ENCODE results near the gene STAT1. TPM values are rescaled to one million over a fixed set of nuclear protein-coding genes. Genes with fewer than 3 reads are reported as not detected.

STAT1 gene
- total RNA-seq, 4 donors from 2014 or later, result 46.5 to 108 (median 67.2) TPM

DNA sequence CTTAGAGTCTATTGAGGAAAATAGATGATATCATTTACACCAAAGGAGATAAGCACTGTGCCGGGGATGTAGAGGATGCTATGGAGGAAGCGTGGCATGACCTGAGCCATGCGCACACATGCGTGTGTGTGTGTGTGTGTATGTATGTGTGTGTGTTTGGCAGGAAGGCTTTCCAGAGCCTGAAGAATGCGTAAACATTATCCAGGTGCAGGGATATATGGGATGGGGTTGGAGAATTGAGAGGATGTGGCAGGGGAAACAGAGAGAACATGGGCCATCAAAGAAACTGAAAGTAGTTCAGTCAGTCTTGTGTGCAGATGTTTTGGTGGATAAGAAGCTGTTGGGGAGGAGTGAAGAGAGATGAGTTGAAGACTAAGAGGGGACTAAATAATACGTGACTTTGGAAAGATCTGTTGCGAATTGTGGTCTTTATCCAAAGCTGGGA is 9.3 kb upstream of the STAT1 start:
- Histone ChIP-seq H3K36me3 (no peaks in the 10 kb centered on the region), H3K27me3 (no peaks in the 10 kb centered on the region), H3K27ac (peak overlapping the region in 3 of 4 donors; percentile 5 to 50 (median 17)), H3K9me3 (no peaks in the 10 kb centered on the region), H3K4me1 (peaks cover 0 to 9% (median 0%) of the 10 kb centered on the region in 4 donors), H3K4me3 (peak overlapping the region in 1 of 4 donors; percentile 17)
- TF ChIP-seq, protein P1, sequence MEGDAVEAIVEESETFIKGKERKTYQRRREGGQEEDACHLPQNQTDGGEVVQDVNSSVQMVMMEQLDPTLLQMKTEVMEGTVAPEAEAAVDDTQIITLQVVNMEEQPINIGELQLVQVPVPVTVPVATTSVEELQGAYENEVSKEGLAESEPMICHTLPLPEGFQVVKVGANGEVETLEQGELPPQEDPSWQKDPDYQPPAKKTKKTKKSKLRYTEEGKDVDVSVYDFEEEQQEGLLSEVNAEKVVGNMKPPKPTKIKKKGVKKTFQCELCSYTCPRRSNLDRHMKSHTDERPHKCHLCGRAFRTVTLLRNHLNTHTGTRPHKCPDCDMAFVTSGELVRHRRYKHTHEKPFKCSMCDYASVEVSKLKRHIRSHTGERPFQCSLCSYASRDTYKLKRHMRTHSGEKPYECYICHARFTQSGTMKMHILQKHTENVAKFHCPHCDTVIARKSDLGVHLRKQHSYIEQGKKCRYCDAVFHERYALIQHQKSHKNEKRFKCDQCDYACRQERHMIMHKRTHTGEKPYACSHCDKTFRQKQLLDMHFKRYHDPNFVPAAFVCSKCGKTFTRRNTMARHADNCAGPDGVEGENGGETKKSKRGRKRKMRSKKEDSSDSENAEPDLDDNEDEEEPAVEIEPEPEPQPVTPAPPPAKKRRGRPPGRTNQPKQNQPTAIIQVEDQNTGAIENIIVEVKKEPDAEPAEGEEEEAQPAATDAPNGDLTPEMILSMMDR (IDR thresholded peaks at IDR 0.05), result no peak
- DNase-seq, result no peak

DNA sequence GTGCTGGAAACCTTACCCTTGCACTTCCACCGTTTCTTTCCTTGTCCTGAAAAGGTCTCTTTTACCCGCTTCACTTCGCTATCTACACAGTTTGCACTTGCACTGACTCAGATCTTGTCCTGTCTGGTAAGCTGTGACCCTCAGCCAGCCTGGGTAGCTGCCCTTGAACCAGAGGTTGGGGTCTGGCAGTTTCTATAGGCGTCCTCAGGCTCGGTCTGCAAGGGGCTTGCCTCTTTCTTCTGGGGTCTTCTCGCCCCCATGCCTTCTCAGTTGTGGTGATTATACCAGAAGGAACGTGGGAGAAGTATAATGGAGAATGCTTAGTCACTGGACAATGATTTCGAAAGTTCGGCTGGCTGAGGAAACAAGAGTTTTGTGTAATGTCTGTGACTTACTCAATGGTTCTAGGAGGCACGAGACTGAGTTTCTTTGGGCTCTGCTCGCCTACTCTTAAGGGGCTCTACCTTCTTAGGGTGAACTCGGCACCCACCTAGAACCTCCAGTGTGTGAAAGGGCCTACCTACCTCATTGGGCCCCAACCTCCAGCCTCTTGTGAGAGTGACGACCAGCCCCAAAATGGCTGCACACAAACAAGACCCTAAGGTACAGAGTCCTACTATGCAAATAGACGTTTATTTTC is 6.9 kb upstream of the STAT1 start:
- Histone ChIP-seq H3K27ac (peak overlapping the region; percentile 84 to 92 (median 88)), H3K27me3 (no peaks in the 10 kb centered on the region), H3K4me1 (peaks cover 0 to 9% (median 0%) of the 10 kb centered on the region in 4 donors), H3K4me3 (peak overlapping the region; percentile 64 to 75 (median 66)), H3K36me3 (no peaks in the 10 kb centered on the region), H3K9me3 (no peaks in the 10 kb centered on the region)
- TF ChIP-seq, protein P1 (IDR thresholded peaks at IDR 0.05), result no peak
- no peak for TF ChIP-seq POLR2A (IDR thresholded peaks at IDR 0.05)
- DNase-seq, result peak in 2 of 3 donors; percentile 23 to 61

DNA sequence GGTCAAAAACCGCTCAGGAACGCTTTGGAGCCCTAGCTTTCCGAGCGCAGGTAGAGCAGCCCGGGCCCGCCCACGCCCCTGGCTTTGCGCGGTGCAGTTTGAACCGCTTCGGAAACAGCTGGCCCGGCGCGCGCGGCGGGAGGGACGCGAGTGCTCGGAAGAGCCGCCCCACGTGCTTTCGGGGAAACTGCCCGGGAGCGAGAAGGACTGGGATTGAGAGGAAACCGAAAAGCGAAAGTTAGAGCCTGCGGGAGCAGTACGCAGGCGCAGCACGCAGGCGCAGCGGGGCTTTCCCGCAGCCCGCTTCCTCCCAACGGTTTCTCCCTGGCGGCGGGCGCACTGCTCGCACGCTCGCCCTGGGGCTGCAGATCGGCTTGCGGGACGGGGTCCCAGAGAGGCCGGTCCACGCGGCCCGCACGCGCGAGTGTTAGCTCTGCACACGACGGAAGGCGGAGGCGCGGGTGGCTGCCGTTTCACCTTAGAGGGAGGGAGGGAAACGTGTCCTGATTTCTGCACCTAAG is 6.3 kb upstream of the STAT1 start:
- peak overlapping the region; percentile 64 to 75 (median 66) for H3K4me3 ChIP-seq
- peak; percentile 90 to 97 (median 95) for DNase-seq
- H3K36me3 ChIP-seq, result no peaks in the 10 kb centered on the region
- peak overlapping the region; percentile 84 to 92 (median 88) for H3K27ac ChIP-seq
- H3K4me1 ChIP-seq, result peaks cover 0 to 9% (median 0%) of the 10 kb centered on the region in 4 donors
- no peaks in the 10 kb centered on the region for H3K27me3 ChIP-seq
- TF ChIP-seq POLR2A (IDR thresholded peaks at IDR 0.05), result peak; percentile 87 to 92
- TF ChIP-seq, protein P1 (IDR thresholded peaks at IDR 0.05), result peak in 3 of 6 experiments; percentile 37 to 44 (median 37)
- H3K9me3 ChIP-seq, result no peaks in the 10 kb centered on the region

DNA sequence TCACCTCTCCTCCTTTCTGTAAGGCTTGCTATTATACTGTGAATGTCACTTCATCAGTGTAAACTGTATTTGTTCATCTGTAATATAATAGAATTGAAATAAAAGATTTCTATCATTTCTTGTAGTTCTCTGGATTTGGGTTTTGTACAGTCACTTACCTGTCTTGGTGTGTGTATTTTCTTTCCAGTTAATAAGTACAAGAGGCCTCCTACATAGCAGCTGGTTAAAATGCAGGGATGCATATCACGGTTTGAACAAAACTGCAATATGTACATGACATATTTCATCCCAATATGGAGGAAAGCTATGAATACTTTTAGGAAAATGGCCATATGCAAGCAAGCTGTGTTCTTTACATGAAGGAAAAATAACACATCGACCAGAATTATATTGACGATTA is 5.4 kb upstream of the STAT1 start:
- TF ChIP-seq, protein P1 (IDR thresholded peaks at IDR 0.05), result no peak
- no peak for TF ChIP-seq POLR2A (IDR thresholded peaks at IDR 0.05)
- H3K4me3 ChIP-seq, result no peak overlapping the region
- DNase-seq, result no peak
- no peaks in the 10 kb centered on the region for H3K9me3 ChIP-seq
- H3K4me1 ChIP-seq, result peaks cover 0 to 9% (median 2%) of the 10 kb centered on the region in 4 donors
- H3K36me3 ChIP-seq, result no peaks in the 10 kb centered on the region
- H3K27ac ChIP-seq, result peak overlapping the region in 1 of 4 donors; percentile 92
- no peaks in the 10 kb centered on the region for H3K27me3 ChIP-seq

DNA sequence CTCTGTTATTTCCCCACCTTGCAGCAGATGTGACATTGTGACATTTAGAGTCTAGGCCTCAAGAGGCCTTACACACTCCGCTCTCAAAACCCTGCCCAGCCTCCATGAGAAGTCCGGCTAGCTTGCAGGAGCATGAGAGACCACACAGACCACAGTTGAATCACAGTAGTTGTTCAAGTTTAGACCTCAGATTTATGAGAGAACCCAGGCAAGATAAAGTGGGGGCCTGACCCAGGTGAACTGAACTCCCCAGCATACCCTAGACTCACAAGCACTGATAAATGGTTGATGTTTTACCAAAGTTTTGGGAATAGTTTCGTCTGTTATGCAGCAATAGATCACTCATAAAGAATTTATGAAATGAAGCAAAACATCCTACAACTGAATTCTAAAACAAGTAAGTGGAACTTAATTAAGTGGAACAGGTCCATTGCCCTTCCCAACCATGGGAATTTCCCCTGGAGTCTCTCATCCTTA is 4.7 kb upstream of the STAT1 start:
- Histone ChIP-seq H3K36me3 (no peaks in the 10 kb centered on the region), H3K4me1 (peaks cover 0 to 9% (median 2%) of the 10 kb centered on the region in 4 donors), H3K9me3 (no peaks in the 10 kb centered on the region), H3K27me3 (no peaks in the 10 kb centered on the region), H3K4me3 (no peak overlapping the region), H3K27ac (no peak overlapping the region)
- no peak for DNase-seq
- TF ChIP-seq, protein P1 (IDR thresholded peaks at IDR 0.05), result no peak
- TF ChIP-seq POLR2A (IDR thresholded peaks at IDR 0.05), result no peak
